HPDE6-E6E7 (cell line): ENCODE data around the gene LHX6.

Source experiments
- DNase-seq: peaks from one replicate; pipeline ENCODE4 v3.0.0; 2011; ENCODE audit warnings: missing footprints; ENCODE audit errors: extremely low spot score

The LHX6 gene

GRCh38 chr9:122191584-122191983 is 37.2 kb downstream of the LHX6 start:
- no peak for DNase-seq

GRCh38 chr9:122190597-122191381 is 38.0 kb downstream of the LHX6 start:
- DNase-seq, result no peak

GRCh38 chr9:122188369-122188768 is 40.4 kb downstream of the LHX6 start:
- DNase-seq, result no peak

GRCh38 chr9:122186777-122187470 is 41.8 kb downstream of the LHX6 start:
- DNase-seq, result no peak

GRCh38 chr9:122186301-122186700 is 42.5 kb downstream of the LHX6 start:
- no peak for DNase-seq

GRCh38 chr9:122184551-122184950 is 44.2 kb downstream of the LHX6 start:
- no peak for DNase-seq

- DNase-seq, result no peak
Observed at GRCh38 chr9:122183501-122183900, 45.3 kb downstream of the LHX6 start.

GRCh38 chr9:122180633-122181032 is 48.1 kb downstream of the LHX6 start:
- DNase-seq, result peak; percentile 35

- DNase-seq, result no peak
Observed at GRCh38 chr9:122179690-122180074, 49.1 kb downstream of the LHX6 start.

- no peak for DNase-seq
Observed at GRCh38 chr9:122179054-122179689, 49.6 kb downstream of the LHX6 start.

- no peak for DNase-seq
Observed at GRCh38 chr9:122176916-122177315, 51.8 kb downstream of the LHX6 start.

GRCh38 chr9:122173670-122174069 is 55.1 kb downstream of the LHX6 start:
- DNase-seq, result no peak

GRCh38 chr9:122172131-122172530 is 56.6 kb downstream of the LHX6 start:
- DNase-seq, result no peak

- DNase-seq, result no peak
Observed at GRCh38 chr9:122168356-122168755, 60.4 kb downstream of the LHX6 start.

GRCh38 chr9:122164286-122164685 is 64.5 kb downstream of the LHX6 start:
- DNase-seq, result no peak

- no peak for DNase-seq
Observed at GRCh38 chr9:122162415-122162814, 66.3 kb downstream of the LHX6 start.

- no peak for DNase-seq
Observed at GRCh38 chr9:122159925-122160246, 68.9 kb downstream of the LHX6 start.

GRCh38 chr9:122159026-122159924 is 69.5 kb downstream of the LHX6 start, which contains the start of the genes MORN5 and NDUFA8:
Gene MORN5, plus strand, starts transcription at chr9:122159908. Its CDS starts 65 bp downstream, at chr9:122159973.
Gene NDUFA8, minus strand, starts transcription at chr9:122159779. Its CDS starts 102 bp downstream, at chr9:122159677.
- peak; percentile 99 for DNase-seq

GRCh38 chr9:122158202-122158601 is 70.6 kb downstream of the LHX6 start:
- peak; percentile 28 for DNase-seq

- DNase-seq, result no peak
Observed at GRCh38 chr9:122155796-122156195, 73.0 kb downstream of the LHX6 start.
